Stimulated activated CD4-positive, alpha-beta T cell treated with anti-CD3 and anti-CD28 coated beads, TNF-alpha, amount 100 ng/mL, for 1 hour (primary cell): Measurements from ENCODE around the gene PRADC1.
"Not testable (repeated sequence)": the region's sequence is repeated elsewhere in the genome, so short reads cannot be mapped to it uniquely, and the experiment has no call there.

ENCODE experiments used
- DNase-seq, 3 donors: peaks; one replicate each; pipeline ENCODE4 v3.0.0-alpha.2; 2020; ENCODE audit warnings: low read depth in 3 of 3, low spot score in 1 of 3

PRADC1 gene

DNA sequence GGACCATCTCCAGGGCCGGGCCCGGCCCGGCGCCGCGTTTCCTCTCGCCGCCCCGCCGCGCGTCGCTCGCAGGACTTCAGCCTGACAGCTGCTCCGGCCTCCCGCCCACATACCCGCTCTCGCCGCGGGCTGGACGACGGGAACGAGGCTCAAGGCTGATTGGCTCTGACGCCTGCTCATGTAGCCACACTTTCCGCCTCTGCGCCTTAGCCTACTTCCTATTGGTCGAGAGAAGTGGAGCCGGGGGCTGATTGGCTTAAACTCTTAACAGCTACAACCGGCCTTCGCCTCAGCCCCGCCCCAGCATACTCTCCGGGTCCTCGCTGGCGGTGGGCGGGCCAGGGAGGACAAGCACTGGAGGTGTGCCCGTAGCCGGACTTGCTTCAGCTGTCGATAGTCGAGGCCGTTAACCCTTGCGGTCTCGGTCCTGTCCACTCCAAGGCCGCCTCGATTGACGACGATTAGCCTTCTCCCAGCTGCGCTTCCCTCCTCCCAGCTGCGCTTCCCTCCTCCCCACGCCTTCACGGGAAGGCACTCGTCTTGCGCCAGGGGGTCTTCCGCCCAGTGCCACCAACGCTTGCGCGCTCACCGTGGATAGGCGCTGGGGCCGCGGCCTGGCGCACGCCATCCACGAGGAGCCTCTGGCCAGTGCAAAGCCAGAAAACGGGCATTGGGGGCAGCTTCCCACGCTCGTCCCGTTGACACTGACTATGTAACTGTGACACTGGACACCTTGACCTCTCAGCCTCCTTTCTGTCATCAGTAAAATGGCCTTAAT, at the start of gene PRADC1:
Gene PRADC1 (minus strand): TSS at position 86 of the 778 bp plus-strand sequence. CDS start 79 bp downstream, at position 7.
- DNase-seq, result peak; percentile 77 to 85 (median 79)

DNA sequence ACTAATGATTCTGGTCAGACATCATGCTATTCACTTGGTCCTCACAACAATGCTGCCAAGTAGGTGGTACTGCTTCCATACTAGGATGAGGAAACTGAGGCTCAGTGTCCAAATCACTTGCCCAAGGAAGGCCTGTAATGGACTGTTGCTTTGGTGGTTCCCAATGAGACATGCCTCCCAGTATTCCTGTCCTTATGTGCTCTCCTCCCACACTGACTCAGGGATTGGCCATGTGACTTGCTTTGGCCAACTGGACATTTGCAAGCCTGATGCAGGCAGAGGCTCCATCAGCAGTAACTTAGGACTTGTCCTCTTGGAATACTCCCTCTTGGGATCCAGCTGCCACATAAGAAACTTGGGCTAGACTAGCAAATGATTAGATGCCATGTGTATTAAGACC, 48.2 kb upstream of the PRADC1 start:
- no peak for DNase-seq

DNA sequence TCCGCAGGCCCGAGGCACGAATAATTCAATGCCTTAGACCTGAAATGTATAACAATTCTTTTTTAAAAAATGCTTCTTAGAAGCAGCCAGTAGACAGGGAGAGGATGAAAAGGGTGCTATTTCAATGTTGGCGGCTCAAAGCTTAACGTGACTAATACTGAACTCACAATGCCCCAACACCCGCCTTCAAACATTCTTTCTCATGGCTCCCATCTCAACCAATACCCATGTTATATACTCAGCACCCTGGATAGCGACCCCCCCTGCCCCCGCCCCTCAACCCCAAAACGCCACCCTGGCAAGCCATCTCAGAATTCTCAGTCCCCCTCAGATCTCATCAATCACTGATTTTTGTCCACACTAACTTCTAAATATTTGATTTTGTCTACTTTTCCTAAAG, 46.8 kb upstream of the PRADC1 start:
- DNase-seq, result no peak

DNA sequence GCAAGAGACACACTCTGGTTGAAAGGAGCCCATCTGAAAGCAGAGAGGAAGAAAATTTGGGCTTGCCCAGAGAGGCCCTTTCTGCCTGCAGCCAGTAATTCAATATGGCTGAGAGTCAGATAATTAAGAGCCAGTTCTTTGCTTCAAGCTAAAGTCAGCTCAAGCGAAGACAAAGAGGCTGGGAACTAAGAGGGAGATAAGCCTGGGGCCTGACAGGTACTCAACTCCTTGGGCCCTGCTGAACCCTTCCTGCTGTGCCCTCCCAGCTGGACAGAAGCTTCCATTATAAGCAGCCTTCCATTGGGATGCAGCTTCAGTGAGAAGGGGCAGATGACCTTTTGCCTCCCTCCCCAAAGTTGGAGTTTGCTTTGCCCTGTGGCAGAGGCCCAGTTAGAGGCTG, 39.2 kb upstream of the PRADC1 start:
- no peak for DNase-seq

DNA sequence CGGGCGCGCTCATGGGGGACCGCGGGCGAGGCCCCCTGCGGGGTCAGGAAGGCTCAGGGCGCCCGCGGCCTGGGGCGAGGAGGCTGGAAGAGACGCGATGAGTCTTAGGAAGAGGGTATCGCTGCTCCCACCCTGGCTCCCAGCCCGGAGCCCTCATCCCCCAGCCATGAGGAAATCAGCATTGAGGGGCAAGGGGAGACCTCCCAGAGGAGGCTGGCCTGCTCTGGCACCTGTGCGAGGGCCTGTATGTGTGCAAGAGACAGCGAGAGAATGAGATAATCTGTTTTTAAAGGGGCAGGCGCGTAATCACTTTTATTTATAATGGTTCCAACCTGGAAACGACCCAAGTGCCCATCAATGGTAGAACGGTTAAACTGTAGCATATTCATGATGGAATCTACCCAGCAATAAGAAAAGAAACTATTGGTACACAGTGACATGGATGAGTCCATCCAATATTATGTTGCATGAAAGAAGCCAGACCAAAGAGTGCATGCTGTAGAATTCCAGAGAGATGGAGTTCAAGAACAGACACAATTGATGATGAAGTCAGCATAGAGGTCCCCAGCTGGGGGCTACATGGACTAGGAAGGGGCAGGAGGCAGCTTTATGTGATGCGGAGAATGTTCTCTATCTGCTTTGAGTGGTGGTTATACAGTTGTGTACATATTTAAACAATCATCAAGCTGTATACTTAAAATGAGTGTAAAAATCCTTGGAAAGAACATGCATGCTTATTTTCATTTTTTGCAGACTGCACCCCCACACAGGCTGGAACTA, 36.8 kb upstream of the PRADC1 start:
- no peak for DNase-seq

DNA sequence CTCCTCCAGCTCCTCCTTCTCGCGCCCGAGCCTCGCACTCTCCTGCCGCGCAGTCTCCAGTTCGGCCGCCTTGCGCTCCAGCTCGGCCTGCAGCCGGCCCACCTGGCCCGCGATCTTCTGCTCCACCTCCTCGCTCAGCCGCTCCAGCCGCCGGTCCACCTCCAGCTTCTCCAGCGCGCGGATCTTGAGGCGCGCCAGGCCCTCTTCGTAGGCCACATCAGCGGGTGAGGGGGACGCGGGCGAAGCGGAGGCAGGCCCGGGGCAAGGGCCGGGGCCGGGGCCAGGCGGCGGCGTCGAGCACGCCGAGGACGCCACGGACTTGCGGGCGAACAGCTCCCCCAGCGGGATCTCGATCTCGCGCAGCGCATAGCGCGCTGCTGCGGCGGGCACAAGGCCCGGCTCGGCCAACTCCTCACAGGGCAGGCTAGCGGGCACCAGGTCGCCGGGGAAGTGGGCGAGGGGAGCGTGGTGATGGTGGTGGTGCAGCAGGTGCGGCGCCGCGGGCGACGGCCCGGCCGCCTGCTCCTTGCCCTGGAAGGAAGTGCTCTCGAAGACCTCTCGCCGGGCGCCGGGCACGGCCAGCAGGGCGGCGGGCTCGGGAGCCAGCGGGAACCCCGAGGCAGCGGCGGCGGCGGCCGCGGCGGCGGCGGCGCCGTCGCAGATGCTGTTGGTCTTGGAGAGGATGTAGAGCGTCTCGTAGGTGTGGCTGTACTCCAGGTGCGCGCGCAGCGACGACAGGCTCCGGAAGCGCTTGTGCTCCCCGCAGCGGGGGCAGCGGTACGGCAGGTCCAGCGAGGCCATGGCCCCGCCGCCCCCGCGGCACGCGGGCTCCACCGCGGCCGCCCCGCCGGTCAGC, 36.0 kb upstream of the PRADC1 start:
- DNase-seq, result peak; percentile 47 to 68 (median 49)

DNA sequence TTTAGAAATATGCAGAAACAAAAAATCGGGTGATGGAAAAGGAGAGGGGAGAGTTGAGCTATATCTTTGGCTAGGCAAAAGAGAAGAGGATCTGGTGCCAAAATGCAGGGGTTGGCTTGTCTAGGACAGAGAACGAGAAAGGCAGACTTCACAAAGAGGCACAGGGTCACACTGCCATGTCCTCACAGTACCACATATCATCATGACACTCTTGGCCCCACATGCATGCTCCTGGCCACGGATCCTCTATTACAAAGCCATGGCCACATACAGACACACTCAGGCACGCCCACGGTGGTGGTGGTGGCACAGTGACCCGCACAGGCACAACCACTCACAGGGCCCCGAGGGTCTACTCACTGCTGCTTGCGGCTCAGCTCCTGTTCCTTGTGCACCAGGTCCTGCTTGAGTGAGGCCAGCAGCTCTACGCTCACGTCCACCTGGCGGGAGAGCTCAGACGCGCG, 35.4 kb upstream of the PRADC1 start:
- DNase-seq, result no peak

DNA sequence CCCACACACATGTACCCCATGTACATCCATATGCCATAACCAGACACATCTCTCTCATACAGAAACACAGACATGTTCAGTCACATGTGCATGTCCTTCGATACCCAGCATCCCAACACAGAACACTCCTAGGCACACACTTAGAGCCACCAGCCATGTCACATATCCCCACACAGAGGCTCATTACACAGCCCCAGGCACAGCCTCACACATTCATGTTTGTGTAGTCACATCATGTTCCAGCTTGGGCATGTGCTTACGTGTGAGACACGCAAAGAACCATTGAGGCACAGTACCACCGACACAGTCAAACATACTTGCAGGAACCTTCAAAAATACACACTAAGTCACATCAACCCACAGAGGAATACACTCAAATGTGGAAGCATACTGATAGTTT, 34.0 kb upstream of the PRADC1 start:
- DNase-seq, result no peak

DNA sequence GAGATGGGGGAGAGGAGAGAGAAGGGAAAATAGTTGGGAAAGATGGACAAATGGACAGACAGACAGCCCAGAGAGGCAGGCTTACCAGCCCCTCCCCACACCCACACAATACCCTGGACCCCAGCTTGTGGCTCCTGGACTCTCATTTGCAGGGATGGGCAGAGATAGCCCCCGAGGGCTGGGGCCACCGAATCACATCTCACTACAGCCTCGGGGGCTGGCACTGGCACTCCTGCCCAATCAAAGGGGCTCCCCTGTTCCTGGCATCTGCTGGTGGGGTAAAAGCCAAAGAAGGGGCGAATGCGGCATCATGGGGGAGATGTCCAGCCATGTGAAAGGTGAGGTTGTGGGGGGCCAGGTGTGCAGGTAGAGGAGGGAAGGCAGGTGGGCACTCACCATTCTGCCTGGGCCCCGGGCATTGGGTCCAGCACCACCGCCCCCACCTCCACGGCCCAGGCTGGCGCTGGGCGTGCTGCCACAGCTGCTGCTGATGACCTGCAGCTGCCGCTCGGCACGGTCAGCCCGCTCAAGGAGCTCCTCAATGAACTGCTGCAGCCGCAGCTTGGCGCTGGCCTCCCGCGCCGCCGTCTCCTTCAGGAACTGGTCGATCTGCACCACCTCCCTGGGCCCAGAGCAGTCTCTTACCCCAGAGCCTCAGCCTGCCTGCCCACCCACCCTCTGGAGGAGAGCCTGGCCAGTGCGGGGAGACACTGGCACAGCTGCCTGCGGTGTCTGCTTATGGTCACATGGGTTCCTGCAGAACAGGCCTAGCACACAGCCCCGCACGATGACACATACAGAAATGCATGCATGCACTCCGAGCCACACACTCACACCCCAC, 33.2 kb upstream of the PRADC1 start:
- no peak for DNase-seq

DNA sequence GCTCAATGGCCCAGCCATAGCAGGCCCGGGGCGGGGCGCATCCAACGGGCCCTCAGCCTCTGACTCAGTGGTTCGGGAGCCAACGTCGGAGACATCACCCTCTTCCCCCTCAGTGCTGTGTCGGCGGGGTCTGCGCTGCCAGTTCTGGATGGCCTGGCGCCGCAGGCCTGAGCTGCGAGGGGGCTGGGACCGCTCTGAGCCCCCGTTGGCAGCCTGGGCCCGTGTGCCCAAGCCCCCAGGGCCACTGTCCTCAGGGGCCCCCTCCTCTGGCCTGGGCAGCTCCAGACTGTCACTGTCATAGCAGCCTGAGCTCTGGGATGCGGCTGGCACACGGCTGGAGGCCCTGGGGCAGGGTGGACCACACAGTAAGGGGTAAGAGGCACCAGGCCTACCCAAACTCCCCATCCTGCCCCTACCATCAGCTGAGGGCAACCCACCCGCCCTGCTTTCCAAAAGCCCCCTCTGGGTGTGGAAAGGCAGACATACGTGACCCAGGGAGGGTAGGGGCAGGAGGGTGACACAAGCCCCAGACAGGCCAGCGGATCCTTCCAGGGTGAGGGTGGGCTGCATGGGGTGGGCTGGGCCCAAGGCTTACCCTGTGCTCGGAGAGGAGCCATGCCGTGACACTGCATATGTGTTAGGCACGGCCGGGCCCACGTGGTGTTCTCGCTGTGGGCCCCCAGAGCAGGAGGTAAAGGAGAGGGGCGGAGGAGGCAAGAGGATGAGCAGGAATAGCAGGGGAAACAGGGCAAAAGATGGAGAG, 32.4 kb upstream of the PRADC1 start:
- no peak for DNase-seq

DNA sequence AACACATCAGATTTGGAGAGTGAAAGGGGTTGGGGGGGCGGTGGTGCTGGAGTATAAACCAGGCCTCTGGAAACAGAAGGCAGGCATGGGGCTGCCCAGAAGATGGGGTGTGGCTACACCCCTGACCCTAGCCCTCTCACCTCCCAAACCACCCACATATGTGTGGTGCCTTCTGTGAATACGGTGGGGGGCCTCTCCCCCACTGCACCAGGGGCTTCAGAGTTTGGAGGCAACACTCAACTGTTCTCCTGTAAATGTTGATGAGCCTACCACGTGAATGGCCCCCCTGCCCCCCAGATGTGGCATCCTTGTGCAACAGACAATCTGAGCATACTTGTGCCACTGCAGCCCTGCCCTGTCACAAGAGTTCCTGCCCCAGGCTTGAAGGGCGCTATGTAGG, 31.7 kb upstream of the PRADC1 start:
- DNase-seq, result no peak

DNA sequence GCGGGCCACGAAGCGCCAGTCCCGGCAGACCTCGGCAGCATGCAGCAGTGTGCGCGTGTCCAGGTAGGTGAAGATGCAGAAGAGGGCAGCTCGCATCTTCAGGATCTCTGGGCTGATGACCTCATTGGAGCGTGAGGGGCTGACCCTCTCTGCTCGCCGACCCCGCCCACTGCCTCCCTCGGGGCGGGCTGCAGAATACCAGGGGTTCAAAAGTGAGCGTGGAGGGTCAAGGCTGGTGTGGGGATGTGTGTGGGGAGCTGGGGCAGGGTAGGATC, 31.2 kb upstream of the PRADC1 start:
- no peak for DNase-seq

DNA sequence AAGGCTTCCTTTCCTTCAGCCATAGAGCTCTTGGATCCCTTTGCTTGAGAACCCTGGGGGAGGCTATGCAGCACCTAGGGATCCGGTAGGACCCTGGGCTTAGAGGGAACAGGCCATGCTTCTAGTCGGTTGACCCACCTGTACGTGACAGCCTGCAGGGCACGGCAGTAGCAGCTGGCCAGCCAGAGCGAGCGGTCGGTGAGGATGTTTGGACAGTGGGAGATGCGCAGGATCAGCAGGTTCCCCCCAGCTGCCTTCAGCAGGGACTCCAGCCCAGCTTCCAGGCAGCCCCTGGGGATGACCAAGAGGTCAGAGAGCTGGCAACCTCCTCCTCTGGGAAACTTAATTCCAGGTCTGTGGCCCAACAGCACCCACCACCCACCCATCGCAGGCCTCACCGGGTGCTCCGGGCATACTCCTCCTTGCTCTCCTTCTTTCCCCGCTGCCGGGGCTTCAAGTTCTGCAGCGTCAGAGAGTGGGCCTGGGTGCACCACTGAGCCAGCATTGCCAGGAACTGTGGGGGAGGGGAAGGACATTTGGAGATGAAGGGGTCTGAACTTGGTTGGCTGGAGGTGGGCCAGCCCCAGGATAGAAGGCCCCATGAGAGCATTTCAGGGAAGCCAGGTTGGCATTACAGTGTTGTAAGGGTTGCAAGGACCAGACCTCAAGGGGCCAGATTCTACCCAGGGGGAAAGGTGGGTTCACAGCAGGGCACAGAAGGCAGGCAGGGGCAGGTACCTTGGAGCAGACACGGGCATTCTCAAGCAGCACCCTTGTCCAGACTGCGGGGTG, 30.7 kb upstream of the PRADC1 start:
- DNase-seq, result no peak

DNA sequence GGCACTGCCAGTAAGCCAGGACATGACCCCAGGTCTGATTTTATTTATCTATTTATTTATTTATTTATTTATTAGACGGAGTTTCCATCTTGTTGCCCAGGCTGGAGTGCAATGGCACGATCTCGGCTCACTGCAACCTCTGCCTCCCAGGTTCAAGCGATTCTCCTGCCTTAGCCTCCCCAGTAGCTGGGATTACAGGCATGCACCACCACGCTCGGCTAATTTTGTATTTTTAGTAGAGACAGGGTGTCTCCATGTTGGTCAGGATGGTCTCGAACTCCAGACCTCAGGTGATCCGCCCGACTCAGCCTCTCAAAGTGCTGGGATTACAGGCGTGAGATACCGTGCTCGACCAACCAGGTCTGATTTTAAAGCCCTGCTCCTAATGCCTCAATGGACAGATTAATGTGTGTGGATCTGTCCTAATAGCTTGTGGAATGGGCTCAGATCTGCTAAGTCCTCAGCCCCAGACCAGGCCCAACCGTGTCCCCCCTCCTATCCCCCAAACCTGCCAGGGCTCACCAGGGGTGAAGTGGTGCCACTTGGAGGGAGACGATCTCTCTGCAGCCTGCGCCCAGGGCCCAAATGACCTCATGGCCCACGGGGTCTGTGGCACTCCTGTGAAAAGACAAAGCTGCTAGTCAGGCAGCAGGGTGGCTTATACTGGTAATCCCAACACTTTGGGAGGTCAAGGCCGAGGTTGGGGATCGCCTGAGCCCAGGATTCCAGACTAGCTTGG, 29.8 kb upstream of the PRADC1 start:
- DNase-seq, result not testable (repeated sequence)

DNA sequence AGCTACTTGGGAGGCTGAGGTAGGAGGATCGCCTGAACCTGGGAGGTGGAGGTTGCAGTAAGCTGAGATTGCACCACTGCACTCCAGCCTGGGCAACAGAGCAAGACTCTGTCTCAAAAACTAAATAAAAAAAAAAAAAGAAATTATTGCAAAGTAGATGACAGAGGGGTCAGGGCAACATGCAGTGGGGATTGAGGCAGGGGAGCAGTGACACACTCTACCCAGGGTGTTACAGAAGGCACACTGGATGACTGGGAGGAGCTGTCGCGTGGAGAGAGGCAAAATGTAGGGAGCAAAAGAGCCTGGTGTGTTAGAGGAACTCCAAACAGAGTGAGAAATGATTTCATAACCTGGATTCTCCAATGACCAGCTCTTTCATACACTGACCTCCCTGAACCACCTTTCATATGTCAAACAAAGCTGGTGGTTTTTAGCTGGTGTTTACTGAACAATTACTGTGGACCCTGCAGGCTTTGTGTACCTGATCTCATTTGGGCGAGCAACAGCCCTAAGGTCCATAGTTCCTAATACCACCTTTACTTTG, 29.1 kb upstream of the PRADC1 start:
- DNase-seq, result no peak

DNA sequence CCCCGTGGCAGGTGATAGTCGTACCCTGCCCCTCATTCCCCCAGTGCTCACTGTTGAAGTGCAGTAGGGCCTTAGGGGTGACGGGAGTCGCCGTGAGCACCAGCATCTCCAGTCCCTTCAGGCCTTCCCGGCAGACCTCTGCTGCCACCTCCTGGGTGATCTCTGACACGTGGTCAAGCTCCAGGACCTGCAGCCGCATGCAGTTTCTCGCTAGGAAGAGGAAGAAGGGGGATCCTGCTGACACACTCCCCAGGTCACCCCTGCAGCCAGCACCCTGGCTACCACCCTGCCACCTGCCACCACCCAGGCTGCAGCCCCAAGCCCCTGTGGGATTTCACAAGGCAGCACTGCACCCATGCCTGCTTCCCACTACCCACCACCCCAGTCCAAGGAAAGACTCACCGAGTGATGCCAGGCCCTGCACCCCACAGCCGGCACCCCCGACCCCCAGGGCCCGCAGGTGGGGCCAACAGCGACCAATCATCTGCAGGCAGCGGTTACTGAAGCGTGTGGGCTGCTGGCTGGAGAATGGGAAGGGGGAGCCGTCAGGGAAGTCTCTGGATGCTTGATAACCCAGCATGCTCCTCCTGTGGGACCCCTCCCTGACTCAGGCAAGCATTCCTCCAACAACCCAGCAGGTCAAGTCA, 27.4 kb upstream of the PRADC1 start:
- no peak for DNase-seq

DNA sequence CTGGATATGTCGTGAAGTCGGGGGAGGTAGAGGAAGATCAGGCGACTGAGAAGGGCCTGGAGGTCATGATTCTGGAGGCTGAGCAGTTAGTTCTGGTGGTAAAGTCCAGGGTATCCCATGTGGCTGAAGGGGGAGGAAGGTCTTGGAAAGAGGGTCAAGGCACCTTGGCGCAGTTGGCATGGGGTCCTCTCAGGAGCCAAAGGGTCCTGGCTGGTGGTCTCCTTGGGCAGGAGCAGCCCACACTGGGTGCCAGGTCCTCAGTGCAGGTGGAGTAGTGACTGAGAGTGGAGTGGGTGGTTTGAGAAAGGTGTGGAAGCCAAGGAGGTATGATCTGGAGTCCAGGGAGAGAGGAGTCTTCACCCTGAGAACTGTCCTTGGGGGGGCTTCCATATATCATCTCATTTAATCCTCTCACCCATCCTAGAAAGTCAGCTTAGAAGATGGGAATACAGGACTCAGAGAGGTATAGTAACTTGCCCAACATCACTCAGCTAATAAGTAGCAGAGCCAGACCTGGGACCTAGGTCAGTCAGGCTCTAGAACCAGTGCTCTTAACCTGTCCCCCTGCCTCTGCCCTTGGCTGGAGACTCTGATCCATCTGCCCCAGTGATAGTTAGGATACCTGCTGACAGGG, 26.8 kb upstream of the PRADC1 start:
- DNase-seq, result no peak
